CD4-positive, alpha-beta T cell treated with Interleukin-4 for 4 hours (primary cell): ENCODE measurements around the gene GSTM4.

Source experiments
- DNase-seq: peaks from one replicate; pipeline ENCODE4 v3.0.0-alpha.2; 2020

GSTM4 gene

GRCh38 chr1:109655615-109656519 is at the start of gene GSTM4:
TSS of gene GSTM4 (plus strand) at chr1:109656099. CDS start at chr1:109656390, 291 bp downstream.
- DNase-seq, result peak; percentile 44

- no peak for DNase-seq
Measured at GRCh38 chr1:109609881-109610280, 46.0 kb upstream of the GSTM4 start.

DNA sequence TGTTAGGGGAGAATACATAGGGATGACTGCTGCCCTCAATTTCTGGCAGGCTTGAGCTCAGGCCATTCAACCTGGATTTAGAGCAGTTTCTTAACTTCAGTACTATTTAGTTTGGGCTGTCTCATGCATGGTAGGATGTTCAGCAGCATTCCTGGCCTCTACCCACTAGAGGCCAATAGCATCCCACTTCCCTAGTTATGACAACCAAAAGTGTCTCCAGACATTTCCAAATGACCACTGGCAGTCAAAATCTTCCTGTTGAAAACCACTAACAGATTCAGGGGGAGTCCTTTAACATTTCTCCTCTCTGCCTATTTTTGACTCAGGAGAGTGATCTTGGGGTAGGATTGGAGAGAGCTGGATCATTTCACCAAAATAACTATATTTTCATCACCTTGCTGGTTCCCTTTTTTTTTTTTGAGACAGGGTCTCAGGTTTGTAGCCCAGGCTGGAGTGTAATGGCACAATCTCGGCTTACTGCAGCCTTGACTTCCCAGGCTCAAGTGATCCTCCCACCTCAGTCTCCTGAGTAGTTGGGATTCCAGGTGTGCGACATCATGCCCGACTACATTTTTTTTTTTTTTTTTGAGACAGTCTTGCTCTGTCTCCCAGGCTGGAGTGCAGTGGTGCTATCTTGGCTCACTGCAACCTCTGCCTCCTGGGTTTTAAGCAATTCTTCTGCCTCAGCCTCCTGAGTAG is 45.1 kb upstream of the GSTM4 start:
- DNase-seq, result no peak

DNA sequence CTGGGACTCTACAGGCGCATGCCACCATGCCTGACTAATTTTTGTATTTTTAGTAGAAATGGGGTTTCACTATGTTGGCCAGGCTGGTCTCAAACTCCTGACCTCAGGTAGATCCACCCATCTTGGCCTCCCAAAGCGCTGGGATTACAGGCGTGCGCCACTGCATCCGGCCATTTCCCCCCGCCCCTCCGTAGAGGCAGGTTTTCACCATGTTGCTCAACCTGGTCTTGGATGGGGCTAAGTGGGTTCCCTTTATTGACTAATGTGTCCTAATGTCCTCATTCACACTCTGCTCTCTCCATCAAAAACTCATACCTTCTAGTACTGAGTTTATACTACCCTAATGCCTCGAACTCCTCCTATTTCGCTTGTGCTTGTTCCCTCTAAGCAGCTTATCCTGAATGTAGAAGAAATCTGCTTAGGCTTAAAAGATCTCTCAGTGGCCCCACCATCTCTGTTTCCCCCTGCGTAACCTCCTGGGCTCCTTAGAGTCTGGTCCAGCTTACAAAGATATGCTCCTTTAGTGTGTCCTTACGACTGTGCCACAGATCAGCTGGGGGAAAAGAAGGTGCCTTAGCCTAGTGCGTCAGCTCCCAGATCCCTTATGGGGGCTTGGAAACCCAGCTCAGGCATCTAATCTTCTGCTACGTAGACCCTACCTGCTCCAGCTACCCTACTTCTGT is 44.5 kb upstream of the GSTM4 start:
- DNase-seq, result no peak

GRCh38 chr1:109613361-109614147 is 42.3 kb upstream of the GSTM4 start:
- DNase-seq, result no peak

- peak; percentile 28 for DNase-seq
Measured at GRCh38 chr1:109615879-109616278, 40.0 kb upstream of the GSTM4 start.

GRCh38 chr1:109616391-109616790 is 39.5 kb upstream of the GSTM4 start:
- DNase-seq, result no peak

GRCh38 chr1:109617291-109617801 is 38.6 kb upstream of the GSTM4 start:
- DNase-seq, result no peak

GRCh38 chr1:109618661-109619575 is 37.0 kb upstream of the GSTM4 start:
- DNase-seq, result no peak

GRCh38 chr1:109619576-109620400 is 36.1 kb upstream of the GSTM4 start, which contains the start of the genes AMPD2 and GNAT2:
TSS of gene AMPD2 (plus strand) at chr1:109619837. CDS start at chr1:109621176, 1,339 bp downstream.
TSS of gene GNAT2 (minus strand) at chr1:109619616. CDS start at chr1:109612870, 6,746 bp downstream.
- DNase-seq, result peak; percentile 70

DNA sequence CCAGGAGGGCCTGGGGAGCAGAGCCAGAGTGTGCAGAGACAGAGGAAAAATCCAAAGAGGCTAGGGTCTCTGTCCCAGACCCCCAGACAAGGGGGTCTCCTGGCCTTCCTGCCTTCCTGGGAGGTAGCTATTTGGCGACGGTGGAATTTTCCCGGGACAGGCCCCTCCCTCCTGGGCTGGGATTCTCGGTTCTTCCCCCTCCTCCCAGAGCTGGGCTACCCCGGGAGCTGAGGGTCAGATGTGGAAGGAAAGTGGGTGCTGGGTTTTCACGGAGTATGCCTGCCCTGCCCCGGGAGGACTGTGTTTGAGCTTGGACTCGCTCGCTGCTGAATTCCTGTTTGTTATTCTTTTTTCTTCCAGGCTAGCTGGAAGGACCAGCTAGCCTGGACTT is 35.5 kb upstream of the GSTM4 start:
- no peak for DNase-seq

DNA sequence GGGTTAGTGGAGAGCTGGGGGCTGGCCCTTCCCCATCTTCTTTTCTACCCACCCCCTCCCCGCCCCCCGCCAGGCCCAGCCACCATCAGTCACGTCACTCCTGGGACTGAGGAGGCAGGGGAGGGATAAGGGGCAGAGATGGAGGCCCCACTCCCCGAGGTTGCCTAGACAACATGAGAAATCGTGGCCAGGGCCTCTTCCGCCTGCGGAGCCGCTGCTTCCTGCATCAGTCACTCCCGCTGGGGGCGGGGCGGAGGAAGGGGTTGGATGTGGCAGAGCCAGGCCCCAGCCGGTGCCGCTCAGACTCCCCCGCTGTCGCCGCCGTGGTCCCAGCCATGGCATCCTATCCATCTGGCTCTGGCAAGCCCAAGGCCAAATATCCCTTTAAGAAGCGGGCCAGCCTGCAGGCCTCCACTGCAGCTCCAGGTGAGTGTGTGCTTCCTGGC is 35.0 kb upstream of the GSTM4 start:
- peak; percentile 95 for DNase-seq

GRCh38 chr1:109621379-109622136 is 34.3 kb upstream of the GSTM4 start:
- DNase-seq, result no peak

DNA sequence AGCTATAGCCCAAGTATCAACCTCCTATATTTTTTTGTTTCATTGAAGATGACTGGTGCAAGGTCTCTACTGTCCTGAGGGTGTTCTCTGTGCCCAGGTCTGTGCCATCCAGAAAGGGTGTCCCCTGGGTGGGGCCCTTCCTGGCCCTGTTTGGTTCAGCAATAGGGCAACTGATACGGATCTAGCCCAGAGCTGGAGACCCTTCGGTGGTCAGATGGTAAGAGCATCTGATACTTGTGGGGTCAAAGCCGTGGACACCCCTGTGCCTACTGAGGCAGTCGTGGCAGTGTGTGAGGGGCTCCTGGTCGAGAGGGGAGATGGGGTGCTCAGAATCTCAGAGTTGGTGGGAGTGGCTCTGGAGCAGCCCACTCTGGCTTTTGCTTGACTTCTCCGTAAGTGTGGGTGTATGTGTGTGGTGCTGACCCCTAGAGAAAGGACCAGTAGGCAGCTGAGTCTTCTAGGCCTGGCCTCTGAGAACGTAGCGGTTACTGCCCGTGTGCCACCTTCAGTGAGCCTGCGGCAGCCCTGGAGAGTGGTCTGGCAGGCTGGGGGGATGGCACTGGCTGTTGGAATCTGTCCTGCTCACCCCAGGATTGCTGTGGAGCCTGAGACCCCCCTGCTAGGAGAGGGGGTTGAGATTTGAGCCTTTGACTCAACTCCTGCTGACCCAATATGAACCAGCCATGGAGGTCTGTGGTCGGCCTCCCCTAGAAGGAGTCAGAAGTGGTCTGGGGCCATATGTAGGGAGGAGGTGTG is 33.6 kb upstream of the GSTM4 start:
- DNase-seq, result no peak

DNA sequence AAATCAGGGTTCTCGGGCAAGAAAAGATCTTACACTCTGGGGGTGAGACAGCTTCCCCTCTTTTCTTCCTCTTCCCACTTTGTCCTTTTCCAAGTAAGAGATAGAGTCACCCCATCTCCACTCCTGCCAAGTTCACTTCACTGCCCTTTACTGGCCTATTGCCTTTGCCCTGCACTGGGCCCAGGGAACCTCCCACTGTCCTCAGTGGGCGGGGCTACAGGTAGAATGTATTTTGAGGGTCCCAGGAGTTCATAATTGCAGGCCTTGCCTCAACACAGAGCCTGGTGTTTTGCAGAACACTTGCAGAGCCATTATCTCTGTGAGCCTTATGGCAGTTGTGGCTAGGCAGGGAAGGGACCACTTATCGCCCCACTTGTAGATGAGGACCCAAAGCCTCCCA is 33.0 kb upstream of the GSTM4 start:
- no peak for DNase-seq

DNA sequence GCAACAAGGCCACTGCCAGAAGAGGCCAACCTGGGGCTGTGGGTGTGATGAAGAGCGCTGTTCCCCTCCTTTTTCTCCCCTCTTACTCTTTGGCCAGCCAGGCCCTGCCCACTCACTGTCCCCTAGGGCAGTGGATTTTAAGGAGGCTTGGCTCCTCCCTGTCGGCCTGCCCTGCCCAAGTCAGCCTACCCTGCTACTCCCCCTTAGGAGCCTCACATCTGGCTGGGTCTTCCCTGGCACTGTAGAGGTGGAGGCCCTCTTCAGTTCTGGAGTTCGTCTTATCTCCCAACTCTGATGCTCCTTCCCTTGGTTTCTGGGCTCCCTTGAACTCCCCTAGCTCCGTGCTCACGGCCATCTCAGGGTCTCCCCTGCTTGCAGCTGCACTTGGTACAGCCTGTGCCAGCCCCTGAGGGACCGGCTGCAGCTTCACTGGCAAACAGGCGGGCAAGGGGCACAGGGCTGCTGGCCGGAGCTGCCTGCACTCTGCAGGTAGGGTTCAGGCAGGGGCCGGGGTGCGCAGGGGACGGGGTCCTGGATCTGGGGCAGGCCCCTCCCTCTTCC is 32.2 kb upstream of the GSTM4 start:
- DNase-seq, result no peak

GRCh38 chr1:109624201-109625010 is 31.5 kb upstream of the GSTM4 start:
- no peak for DNase-seq
